A673 (cell line): ENCODE data around the gene PRKG1. TPM values are rescaled to one million over a fixed set of nuclear protein-coding genes. Genes with fewer than 3 reads are reported as not detected.
A peak's percentile ranks its signal among the peaks of the same experiment; 100 is the strongest.

ENCODE experiments used
- BruUV-seq: library from RNA; stranded (reverse); fragments of 400-500 nt; replicated peaks from 2 replicates; lab custom pipeline; 2021; lab: Mats Ljungman, UMichigan
- CTCF ChIA-PET: fragments of 300-600 bp; sonication (Branson Sonifier 250); formaldehyde crosslinking; loops from one replicate; lab custom pipeline; 2022; ENCODE audit warnings: antibody characterized with exemption; lab: Charles Lee
- POLR2A ChIA-PET: fragments of 300-600 bp; sonication (Branson Sonifier 250); formaldehyde crosslinking; loops from one replicate; lab custom pipeline; 2022; ENCODE audit warnings: antibody characterized with exemption; ENCODE audit not compliant: low non-redundant PET; lab: Charles Lee
- DNase-seq: peaks from one replicate; pipeline ENCODE4 v3.0.0-alpha.2; 2015; ENCODE audit warnings: low spot score
- H3K27ac ChIP-seq: fragments of 200-600 bp; sonication (generic); 2 replicates; pipeline ENCODE4 v1.5.1; 2016; ENCODE audit warnings: mixed run types, low read depth, mild to moderate bottlenecking, mixed read lengths, antibody characterized with exemption, low read length; ENCODE audit not compliant: poor library complexity, severe bottlenecking
- H3K27me3 ChIP-seq: fragments of 200-600 bp; sonication (generic); replicated peaks from 2 replicates; pipeline ENCODE4 v1.6.1; 2017; ENCODE audit warnings: mixed run types, low read depth, mild to moderate bottlenecking, mixed read lengths, antibody characterized with exemption, low read length; ENCODE audit not compliant: insufficient read depth, poor library complexity
- H3K36me3 ChIP-seq: fragments of 200-600 bp; sonication (generic); 2 replicates; pipeline ENCODE4 v1.6.1; 2016; ENCODE audit warnings: mixed run types, mild to moderate bottlenecking, mixed read lengths, antibody characterized with exemption, low read length; ENCODE audit not compliant: insufficient read depth, poor library complexity, severe bottlenecking
- H3K4me1 ChIP-seq: fragments of 200-600 bp; sonication (generic); 2 replicates; pipeline ENCODE4 v1.6.1; 2017; ENCODE audit warnings: mixed run types, mild to moderate bottlenecking, mixed read lengths, antibody characterized with exemption, low read length; ENCODE audit not compliant: insufficient read depth, poor library complexity, severe bottlenecking
- H3K4me3 ChIP-seq: fragments of 200-600 bp; sonication (generic); 2 replicates; pipeline ENCODE4 v1.5.1; 2016; ENCODE audit warnings: low read depth, mixed run types, mild to moderate bottlenecking, mixed read lengths, low read length; ENCODE audit not compliant: poor library complexity, severe bottlenecking
- H3K9me3 ChIP-seq: fragments of 200-600 bp; sonication (generic); 2 replicates; pipeline ENCODE4 v1.6.1; 2016; ENCODE audit warnings: mixed run types, low read depth, mild to moderate bottlenecking, mixed read lengths, antibody characterized with exemption, low read length; ENCODE audit not compliant: poor library complexity, severe bottlenecking
- EZH2 ChIP-seq: fragments of 200-600 bp; sonication (generic); IDR thresholded peaks from 2 replicates; pipeline ENCODE4 v1.6.1; 2017; ENCODE audit warnings: borderline replicate concordance, low read depth, mild to moderate bottlenecking, mixed read lengths, antibody characterized with exemption, low read length; ENCODE audit not compliant: poor library complexity, severe bottlenecking
- intact Hi-C: fragments of 100-400 bp; cut with micrococcal nuclease; formaldehyde crosslinking; loops from one replicate; pipeline ENCODE4 v1.10.0; 2022; ENCODE audit not compliant: unreplicated experiment
- total RNA-seq: library from RNA; stranded (reverse); gene quantifications from 2 replicates; pipeline ENCODE4 v1.2.3, GENCODE V29; 2021
- TF ChIP-seq, protein P1 (sequence below): fragments of 300-800, 200-600 bp; sonication (generic); conservative IDR thresholded peaks from 2 replicates; pipeline ENCODE4 v1.5.1; 2017; ENCODE audit warnings: low read depth, mild to moderate bottlenecking, antibody characterized with exemption, low read length, moderate library complexity, mixed read lengths

Gene PRKG1
- total RNA-seq, 1 experiment from 2014 or later: 0.58 TPM

DNA sequence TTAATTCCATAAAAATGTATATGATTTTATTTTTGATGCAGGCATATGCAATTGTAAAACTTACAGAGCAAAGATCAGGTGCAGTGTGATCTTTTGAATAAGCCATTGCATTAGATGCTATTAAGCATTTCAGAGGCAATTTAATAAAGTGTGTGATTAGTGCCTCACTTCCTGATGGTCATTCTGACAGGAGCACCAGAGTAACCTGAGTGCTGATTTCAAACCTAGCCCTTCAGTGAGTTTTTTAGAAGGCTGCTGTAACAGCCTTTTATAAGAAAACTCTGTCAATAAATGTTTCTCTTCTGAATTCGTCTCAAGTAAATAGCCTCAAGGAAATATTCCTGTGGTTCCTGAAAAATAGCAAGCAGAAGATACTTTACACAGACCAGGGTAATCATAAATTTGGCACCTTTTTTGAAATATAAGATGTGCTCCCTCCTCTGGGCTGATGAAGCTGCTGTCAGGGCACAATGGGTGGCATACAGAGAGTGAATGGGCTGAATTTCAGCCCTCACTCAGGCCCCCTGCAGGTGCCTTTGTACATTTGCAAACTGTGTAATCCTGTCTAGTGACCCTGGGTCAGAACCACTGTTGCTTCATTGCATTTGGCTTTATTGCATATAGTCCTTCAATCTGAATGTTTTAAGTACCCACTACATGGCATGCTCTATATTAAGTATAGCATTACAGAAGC, 818.8 kb downstream of the PRKG1 start:
- peak; percentile 4 for DNase-seq
- ChIA-PET CTCF (no interaction called here), POLR2A (no interaction called here)
- Histone ChIP-seq H3K27me3 (no peaks in the 10 kb centered on the region), H3K4me3 (no peak overlapping the region), H3K9me3 (no peaks in the 10 kb centered on the region), H3K4me1 (no peaks in the 10 kb centered on the region), H3K27ac (no peak overlapping the region), H3K36me3 (no peaks in the 10 kb centered on the region)
- intact Hi-C loops: no loop called here
- no TSS peak for BruUV-seq
- TF ChIP-seq, protein P1, sequence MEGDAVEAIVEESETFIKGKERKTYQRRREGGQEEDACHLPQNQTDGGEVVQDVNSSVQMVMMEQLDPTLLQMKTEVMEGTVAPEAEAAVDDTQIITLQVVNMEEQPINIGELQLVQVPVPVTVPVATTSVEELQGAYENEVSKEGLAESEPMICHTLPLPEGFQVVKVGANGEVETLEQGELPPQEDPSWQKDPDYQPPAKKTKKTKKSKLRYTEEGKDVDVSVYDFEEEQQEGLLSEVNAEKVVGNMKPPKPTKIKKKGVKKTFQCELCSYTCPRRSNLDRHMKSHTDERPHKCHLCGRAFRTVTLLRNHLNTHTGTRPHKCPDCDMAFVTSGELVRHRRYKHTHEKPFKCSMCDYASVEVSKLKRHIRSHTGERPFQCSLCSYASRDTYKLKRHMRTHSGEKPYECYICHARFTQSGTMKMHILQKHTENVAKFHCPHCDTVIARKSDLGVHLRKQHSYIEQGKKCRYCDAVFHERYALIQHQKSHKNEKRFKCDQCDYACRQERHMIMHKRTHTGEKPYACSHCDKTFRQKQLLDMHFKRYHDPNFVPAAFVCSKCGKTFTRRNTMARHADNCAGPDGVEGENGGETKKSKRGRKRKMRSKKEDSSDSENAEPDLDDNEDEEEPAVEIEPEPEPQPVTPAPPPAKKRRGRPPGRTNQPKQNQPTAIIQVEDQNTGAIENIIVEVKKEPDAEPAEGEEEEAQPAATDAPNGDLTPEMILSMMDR: 0 out of 2 replicates have a peak, but pooled peaks have one; percentile 18
- no peak for TF ChIP-seq EZH2

DNA sequence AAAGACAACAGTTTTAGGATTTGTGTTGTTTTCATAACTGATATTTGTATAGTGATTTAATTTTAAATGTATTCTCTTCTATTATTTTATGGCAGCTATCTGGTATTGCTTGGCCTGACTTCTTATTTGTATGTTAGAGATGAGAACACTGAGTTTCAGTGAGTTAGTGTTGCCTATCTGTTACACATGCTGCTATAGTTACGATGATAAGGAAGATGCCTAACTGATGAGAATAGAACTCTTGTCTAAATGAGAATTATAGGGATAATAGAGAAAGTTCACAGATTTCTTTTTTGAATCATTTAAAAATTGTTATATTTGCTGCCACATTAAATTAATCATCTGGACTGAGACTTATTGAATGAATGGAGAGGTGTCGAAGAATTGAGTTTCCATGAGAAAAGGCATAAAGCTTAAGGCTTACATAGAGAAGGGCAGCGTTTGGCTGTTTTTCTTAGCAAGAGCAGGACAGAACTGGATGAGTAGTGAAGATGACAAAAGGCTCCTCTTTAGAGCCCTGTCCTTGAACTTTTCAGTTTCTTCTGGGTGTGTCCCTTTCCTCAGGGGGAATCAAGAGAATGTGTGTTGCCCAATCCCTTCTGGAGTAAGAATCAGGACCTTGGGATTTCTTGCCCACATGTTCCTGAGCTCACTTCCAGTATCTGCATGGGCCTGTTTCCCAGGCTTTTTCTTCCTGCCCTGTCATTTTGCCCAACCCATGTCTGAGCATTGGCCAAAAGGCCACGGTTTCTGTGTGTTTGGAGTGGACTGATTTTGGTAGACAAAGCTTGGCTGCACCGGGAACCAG, 820.7 kb downstream of the PRKG1 start:
- TF ChIP-seq EZH2: no peak
- TF ChIP-seq, protein P1: no peak
- H3K4me3 ChIP-seq: no peak overlapping the region
- H3K4me1 ChIP-seq: no peaks in the 10 kb centered on the region
- DNase-seq: no peak
- intact Hi-C loops: no loop called here
- POLR2A ChIA-PET: no interaction called here
- no peak overlapping the region for H3K27ac ChIP-seq
- no TSS peak for BruUV-seq
- CTCF ChIA-PET: no interaction called here
- no peaks in the 10 kb centered on the region for H3K27me3 ChIP-seq
- no peaks in the 10 kb centered on the region for H3K9me3 ChIP-seq
- H3K36me3 ChIP-seq: no peaks in the 10 kb centered on the region

DNA sequence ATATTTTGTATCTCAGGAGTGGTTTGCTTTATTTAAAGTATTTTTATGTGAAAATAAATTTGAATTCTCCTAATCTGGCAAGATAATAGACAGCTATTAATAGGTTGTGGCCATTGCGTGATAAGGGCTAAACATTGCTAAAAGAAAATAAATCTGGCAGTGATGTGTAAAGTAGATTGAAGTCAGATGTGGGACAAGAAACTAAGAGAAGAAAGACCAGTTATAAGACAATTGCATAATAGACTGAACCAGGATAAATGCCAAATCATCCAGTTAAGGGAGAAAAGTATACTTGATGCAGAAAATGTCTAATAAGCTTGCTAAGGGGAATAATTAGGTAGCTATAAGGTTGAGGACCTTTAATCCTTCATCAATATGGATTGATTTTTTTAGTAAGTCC, 822.6 kb downstream of the PRKG1 start:
- Histone ChIP-seq H3K4me3 (no peak overlapping the region), H3K27ac (no peak overlapping the region), H3K36me3 (no peaks in the 10 kb centered on the region), H3K4me1 (no peaks in the 10 kb centered on the region), H3K27me3 (no peaks in the 10 kb centered on the region), H3K9me3 (no peaks in the 10 kb centered on the region)
- ChIA-PET POLR2A (no interaction called here), CTCF (no interaction called here)
- intact Hi-C loops: no loop called here
- no TSS peak for BruUV-seq
- TF ChIP-seq EZH2: no peak
- TF ChIP-seq, protein P1: no peak
- DNase-seq: no peak
